IMR-90 (cell line): Measurements from ENCODE around the gene CDX2.

ENCODE experiments used
- CEBPB ChIP-seq: IDR thresholded peaks from 2 replicates; pipeline ENCODE4 v1.6.1; 2012; ENCODE audit warnings: low read depth, low read length, improper control_type of control experiment
- CTCF ChIP-seq: conservative IDR thresholded peaks from 2 replicates; pipeline ENCODE4 v1.5.1; 2012; ENCODE audit warnings: mild to moderate bottlenecking, low read depth, low read length, improper control_type of control experiment
- ELK1 ChIP-seq: fragments of 150-350 bp; IDR thresholded peaks from 2 replicates; pipeline ENCODE4 v1.6.1; 2016; ENCODE audit warnings: low read depth, mild to moderate bottlenecking, low read length, moderate library complexity, borderline replicate concordance
- FOS ChIP-seq: fragments of 150-350 bp; IDR thresholded peaks from 2 replicates; pipeline ENCODE4 v1.6.1; 2016; ENCODE audit warnings: low read depth, low read length
- POLR2A ChIP-seq: IDR thresholded peaks from 2 replicates; pipeline ENCODE4 v1.6.1; 2012; ENCODE audit warnings: mild to moderate bottlenecking, low read depth, low read length

- no peak for TF ChIP-seq CTCF
- no peak for TF ChIP-seq CEBPB
- TF ChIP-seq POLR2A, result no peak
- no peak for TF ChIP-seq ELK1
- no peak for TF ChIP-seq FOS
Measured at GRCh38 chr13:27982361-27982760, 13.2 kb upstream of the CDX2 start.
